ENCODE results near the gene TRAPPC10. TPM values are rescaled to one million over a fixed set of nuclear protein-coding genes. Genes with fewer than 3 reads are reported as not detected.

Gene TRAPPC10
- total RNA-seq, 4 donors from 2014 or later = 17.9 to 32.9 (median 23.1) TPM

DNA sequence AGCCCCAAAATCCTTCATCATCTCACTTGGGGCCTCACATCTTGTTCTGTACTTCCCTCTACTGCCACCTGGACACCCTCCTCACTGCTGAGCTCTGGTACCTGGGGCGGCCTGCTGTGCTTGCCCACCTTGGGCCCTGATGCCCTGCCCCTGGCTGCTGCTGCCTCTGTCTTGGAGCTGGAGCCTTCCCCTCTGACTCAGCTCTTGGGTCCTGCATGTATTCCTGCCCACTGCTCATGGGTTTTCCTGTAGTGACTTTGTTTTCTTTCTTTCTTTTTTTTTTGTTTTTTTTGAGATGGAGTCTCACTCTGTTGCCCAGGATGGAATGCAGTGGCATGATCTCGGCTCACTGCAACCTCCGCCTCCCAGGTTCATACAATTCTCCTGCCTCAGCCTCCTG is 37.5 kb downstream of the TRAPPC10 start:
- Histone ChIP-seq H3K9me3 (no peaks in the 10 kb centered on the region), H3K36me3 (no peaks in the 10 kb centered on the region), H3K27ac (peak overlapping the region in 1 of 4 donors; percentile 70), H3K4me3 (no peak overlapping the region), H3K4me1 (peaks cover 33 to 40% of the 10 kb centered on the region in 2 donors), H3K27me3 (no peaks in the 10 kb centered on the region)
- TF ChIP-seq CTCF (IDR thresholded peaks at IDR 0.05 in 4 of 5, conservative IDR thresholded peaks at IDR 0.05 in 1 of 5) = no peak
- TF ChIP-seq POLR2A (IDR thresholded peaks at IDR 0.05) = no peak
- in situ Hi-C loops (cut with MboI; ENCODE audit: low sequenced_read_pairs in 4 of 4) (no loop called here), intact Hi-C loops (cut with DNase I; ENCODE audit: low total_unique reads) (no loop called here)
- ATAC-seq (no peak), DNase-seq (no peak)

GRCh38 chr21:44050276-44050675 is 38.2 kb downstream of the TRAPPC10 start:
- peak overlapping the region in 1 of 4 donors; percentile 70 for H3K27ac ChIP-seq
- no peak for DNase-seq
- H3K9me3 ChIP-seq = no peaks in the 10 kb centered on the region
- H3K4me3 ChIP-seq = no peak overlapping the region
- in situ Hi-C loops (cut with MboI; ENCODE audit: low sequenced_read_pairs in 4 of 4) = no loop called here
- H3K27me3 ChIP-seq = no peaks in the 10 kb centered on the region
- TF ChIP-seq POLR2A (IDR thresholded peaks at IDR 0.05) (no peak), CTCF (IDR thresholded peaks at IDR 0.05 in 4 of 5, conservative IDR thresholded peaks at IDR 0.05 in 1 of 5) (no peak)
- intact Hi-C loops (cut with DNase I; ENCODE audit: low total_unique reads) = no loop called here
- no peaks in the 10 kb centered on the region for H3K36me3 ChIP-seq
- H3K4me1 ChIP-seq = peaks cover 40 to 47% of the 10 kb centered on the region in 2 donors
- no peak for ATAC-seq

DNA sequence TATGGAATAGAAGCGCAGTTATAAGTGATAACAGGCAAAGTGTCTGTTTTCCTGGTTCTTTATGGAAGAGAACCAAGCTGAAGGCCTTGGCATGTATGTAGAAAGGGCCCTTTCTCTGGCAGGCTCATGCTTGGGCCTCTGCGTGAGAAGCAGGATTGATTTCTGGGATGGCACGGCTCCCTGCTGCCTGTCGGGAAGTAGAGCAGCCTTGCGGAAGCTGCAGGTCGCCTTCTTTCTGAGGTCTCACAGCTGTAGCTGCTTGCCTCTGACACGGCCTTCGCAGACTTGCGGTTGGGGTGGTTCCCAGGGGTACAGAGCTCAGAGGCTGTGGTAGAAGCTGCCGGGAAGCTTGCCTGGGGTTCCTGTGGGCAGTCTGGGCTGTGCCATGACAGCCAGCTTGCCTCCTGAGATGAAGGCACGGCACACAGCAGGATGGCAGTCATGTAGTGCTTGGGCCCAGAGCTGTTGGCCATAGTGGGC is 39.4 kb downstream of the TRAPPC10 start:
- Histone ChIP-seq H3K27me3 (no peaks in the 10 kb centered on the region), H3K4me1 (peaks cover 40 to 48% of the 10 kb centered on the region in 2 donors), H3K36me3 (peaks cover 0 to 6% of the 10 kb centered on the region in 2 donors), H3K9me3 (no peaks in the 10 kb centered on the region), H3K27ac (peak overlapping the region; percentile 10 to 70 (median 44)), H3K4me3 (no peak overlapping the region)
- intact Hi-C loops (cut with DNase I; ENCODE audit: low total_unique reads) = no loop called here
- peak; percentile 51 to 85 for ATAC-seq
- DNase-seq = peak in 1 of 2 donors; percentile 60
- TF ChIP-seq CTCF (IDR thresholded peaks at IDR 0.05 in 4 of 5, conservative IDR thresholded peaks at IDR 0.05 in 1 of 5) (no peak), POLR2A (IDR thresholded peaks at IDR 0.05) (no peak)
- in situ Hi-C loops (cut with MboI; ENCODE audit: low sequenced_read_pairs in 4 of 4) = no loop called here

DNA sequence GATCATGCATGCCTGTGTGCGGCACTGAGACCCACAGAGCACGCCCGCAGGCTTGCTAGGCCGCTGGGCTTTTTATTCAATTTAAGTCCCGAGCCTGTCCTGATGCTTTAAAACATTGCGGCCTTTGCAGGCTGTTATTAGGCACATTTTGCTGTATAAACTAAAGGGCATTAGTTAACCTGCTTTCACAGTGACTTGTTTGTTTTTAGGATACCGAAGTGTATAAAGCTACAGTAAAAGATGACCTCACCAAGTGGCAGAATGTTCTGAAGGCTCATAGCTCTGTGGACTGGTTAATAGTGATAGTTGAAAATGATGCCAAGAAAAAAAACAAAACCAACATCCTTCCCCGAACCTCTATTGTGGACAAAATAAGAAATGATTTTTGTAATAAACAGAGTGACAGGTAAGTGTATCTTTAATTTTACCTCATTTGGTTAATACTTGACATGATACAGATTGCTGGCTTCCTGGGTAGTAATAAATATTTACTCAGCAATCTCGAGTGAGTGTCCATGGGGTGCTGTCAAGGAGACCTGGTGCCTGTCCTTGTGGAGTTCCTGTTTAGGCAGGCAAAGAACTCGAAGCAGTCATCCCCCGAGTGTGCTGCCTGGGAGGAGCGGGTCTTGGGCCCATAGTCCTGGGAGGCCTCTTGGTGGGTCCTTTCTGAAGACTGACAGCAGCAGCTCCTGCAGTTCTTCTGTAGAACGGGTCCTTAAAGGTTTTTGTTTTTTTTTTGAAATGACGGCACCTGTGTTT is 40.1 kb downstream of the TRAPPC10 start:
- H3K27ac ChIP-seq = peak overlapping the region; percentile 10 to 70 (median 44)
- H3K27me3 ChIP-seq = no peaks in the 10 kb centered on the region
- H3K4me3 ChIP-seq = no peak overlapping the region
- intact Hi-C loops (cut with DNase I; ENCODE audit: low total_unique reads) (no loop called here), in situ Hi-C loops (cut with MboI; ENCODE audit: low sequenced_read_pairs in 4 of 4) (no loop called here)
- DNase-seq (no peak), ATAC-seq (no peak)
- no peaks in the 10 kb centered on the region for H3K9me3 ChIP-seq
- peaks cover 40 to 48% of the 10 kb centered on the region in 2 donors for H3K4me1 ChIP-seq
- H3K36me3 ChIP-seq = peaks cover 0 to 10% of the 10 kb centered on the region in 2 donors
- TF ChIP-seq POLR2A (IDR thresholded peaks at IDR 0.05) = no peak
- TF ChIP-seq CTCF (IDR thresholded peaks at IDR 0.05 in 4 of 5, conservative IDR thresholded peaks at IDR 0.05 in 1 of 5) = no peak
